Mesothelial cell of epicardium (in vitro differentiated cells): ENCODE data around the gene EMID1. TPM values are rescaled to one million over a fixed set of nuclear protein-coding genes. Genes with fewer than 3 reads are reported as not detected.
"Not testable (repeated sequence)": the region's sequence is repeated elsewhere in the genome, so short reads cannot be mapped to it uniquely, and the experiment has no call there.

Experiments used
- DNase-seq, 2 experiments: peaks; one replicate each; pipeline ENCODE4 v3.0.0; 2021; ENCODE audit warnings: low spot score in 2 of 2; ENCODE audit not compliant: unreplicated experiment in 2 of 2
- H3K27ac Mint-ChIP-seq: 2 replicates; pipeline ENCODE4 v1.8.0; 2021; ENCODE audit warnings: mixed read lengths
- H3K27me3 Mint-ChIP-seq: 2 replicates; pipeline ENCODE4 v1.8.0; 2021; ENCODE audit warnings: low read depth, mixed read lengths
- H3K36me3 Mint-ChIP-seq: 2 replicates; pipeline ENCODE4 v1.8.0; 2021; ENCODE audit warnings: mixed read lengths
- H3K4me1 Mint-ChIP-seq: 2 replicates; pipeline ENCODE4 v1.8.0; 2021; ENCODE audit warnings: mixed read lengths
- H3K4me3 Mint-ChIP-seq: 2 replicates; pipeline ENCODE4 v1.8.0; 2021; ENCODE audit warnings: mild to moderate bottlenecking, moderate library complexity, mixed read lengths
- H3K9me3 Mint-ChIP-seq: 2 replicates; pipeline ENCODE4 v1.8.0; 2021; ENCODE audit warnings: mixed read lengths
- total RNA-seq: library from RNA; stranded (reverse); gene quantifications from 3 replicates; pipeline ENCODE4 v1.2.1, GENCODE V29; 2021
- TF ChIP-seq, protein P1 (sequence below): fragments of 200-600 bp; sonication (generic); IDR thresholded peaks from one replicate; pipeline ENCODE4 v1.5.0; 2021; ENCODE audit warnings: antibody characterized with exemption; ENCODE audit not compliant: unreplicated experiment

Gene EMID1
- total RNA-seq, 1 donor from 2014 or later: 15.7 TPM

DNA sequence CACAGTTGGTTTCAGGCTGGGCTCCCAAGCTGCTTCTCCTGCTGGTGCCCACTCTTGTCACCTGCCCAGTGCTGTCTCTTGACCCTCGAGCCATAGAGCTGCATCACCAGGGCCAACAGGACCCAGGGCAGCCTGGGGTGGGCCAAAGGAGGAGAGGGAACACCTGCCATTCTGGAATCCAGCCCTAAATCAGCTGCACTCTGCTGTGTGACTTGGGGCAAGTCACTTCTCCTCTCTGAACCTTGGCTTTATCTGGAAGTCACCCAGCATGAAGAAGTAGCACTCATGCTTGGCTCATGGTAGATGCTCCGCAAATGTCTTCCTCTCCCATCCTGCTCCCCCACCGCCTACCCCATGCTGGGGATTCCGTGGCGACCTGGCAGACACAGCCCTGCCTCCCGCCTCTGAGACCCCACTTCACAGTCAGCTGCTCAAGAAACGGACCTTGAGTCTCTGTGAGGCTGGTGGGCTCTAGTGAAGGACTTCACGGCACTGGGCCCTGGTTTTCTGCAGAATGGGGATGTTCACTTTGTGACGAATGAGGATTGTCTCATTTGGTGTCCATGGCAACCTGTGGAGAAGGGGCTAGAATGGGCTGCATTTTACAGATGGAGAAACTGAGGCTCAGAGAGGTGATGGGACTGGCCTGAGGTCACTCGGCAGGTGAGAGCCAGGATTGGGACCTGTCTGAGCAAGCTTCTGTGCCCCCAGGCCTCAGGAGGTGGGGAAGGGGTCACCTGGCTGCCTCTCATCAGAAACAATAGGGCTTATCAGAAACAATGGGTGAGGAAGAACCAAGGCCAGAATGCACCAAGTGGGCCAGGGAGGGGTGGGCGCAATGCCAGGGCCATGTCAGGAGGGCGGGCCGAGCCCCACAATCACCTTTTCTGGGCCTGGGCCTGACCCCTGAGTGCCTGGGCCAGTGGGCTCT, 12.4 kb downstream of the EMID1 start:
- no peak for DNase-seq
- Mint-ChIP-seq H3K27me3 (no peaks in the 10 kb centered on the region), H3K4me3 (no peak overlapping the region), H3K4me1 (no peaks in the 10 kb centered on the region), H3K9me3 (no peaks in the 10 kb centered on the region), H3K36me3 (no peaks in the 10 kb centered on the region), H3K27ac (no peak overlapping the region)
- TF ChIP-seq, protein P1, sequence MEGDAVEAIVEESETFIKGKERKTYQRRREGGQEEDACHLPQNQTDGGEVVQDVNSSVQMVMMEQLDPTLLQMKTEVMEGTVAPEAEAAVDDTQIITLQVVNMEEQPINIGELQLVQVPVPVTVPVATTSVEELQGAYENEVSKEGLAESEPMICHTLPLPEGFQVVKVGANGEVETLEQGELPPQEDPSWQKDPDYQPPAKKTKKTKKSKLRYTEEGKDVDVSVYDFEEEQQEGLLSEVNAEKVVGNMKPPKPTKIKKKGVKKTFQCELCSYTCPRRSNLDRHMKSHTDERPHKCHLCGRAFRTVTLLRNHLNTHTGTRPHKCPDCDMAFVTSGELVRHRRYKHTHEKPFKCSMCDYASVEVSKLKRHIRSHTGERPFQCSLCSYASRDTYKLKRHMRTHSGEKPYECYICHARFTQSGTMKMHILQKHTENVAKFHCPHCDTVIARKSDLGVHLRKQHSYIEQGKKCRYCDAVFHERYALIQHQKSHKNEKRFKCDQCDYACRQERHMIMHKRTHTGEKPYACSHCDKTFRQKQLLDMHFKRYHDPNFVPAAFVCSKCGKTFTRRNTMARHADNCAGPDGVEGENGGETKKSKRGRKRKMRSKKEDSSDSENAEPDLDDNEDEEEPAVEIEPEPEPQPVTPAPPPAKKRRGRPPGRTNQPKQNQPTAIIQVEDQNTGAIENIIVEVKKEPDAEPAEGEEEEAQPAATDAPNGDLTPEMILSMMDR: no peak

DNA sequence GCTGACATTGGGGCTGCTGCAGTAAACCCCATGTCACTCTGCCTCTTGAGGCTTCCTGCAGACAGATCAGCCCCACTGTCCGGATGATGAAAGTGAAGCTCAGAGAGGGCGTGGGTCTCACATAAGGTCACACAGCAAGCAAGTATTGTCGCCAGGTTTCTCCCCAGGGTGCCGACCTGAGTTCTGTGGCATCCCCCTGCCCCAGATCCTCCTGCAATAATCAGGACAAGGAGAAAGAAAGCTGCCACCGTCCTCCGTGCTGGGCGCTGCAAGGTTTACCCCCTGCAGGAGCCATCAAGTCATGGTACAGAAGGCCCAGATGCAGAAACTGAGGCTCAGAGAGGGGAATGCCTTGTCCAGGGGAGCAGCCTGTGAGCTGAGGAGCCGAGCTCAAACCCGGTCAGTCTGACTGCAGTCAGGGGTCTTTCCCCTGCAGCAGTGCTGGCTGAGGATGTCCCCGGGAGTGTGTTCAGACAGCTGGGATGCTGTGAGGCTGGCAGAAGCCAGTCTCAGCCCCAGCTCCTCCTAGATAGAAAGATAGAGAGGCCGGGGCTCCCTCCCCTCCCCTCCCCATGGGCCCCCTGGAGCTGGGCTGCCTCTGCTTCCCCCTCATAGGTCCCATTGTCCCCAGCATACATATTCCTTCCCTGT, 13.2 kb downstream of the EMID1 start:
- Mint-ChIP-seq H3K4me3 (no peak overlapping the region), H3K27ac (no peak overlapping the region), H3K36me3 (no peaks in the 10 kb centered on the region), H3K27me3 (no peaks in the 10 kb centered on the region), H3K4me1 (no peaks in the 10 kb centered on the region), H3K9me3 (no peaks in the 10 kb centered on the region)
- TF ChIP-seq, protein P1: no peak
- no peak for DNase-seq

GRCh38 chr22:29219409-29219782, 13.7 kb downstream of the EMID1 start:
- H3K27ac Mint-ChIP-seq, H3K9me3 Mint-ChIP-seq, DNase-seq, H3K36me3 Mint-ChIP-seq, H3K27me3 Mint-ChIP-seq, H3K4me1 Mint-ChIP-seq, H3K4me3 Mint-ChIP-seq: not testable (repeated sequence)

DNA sequence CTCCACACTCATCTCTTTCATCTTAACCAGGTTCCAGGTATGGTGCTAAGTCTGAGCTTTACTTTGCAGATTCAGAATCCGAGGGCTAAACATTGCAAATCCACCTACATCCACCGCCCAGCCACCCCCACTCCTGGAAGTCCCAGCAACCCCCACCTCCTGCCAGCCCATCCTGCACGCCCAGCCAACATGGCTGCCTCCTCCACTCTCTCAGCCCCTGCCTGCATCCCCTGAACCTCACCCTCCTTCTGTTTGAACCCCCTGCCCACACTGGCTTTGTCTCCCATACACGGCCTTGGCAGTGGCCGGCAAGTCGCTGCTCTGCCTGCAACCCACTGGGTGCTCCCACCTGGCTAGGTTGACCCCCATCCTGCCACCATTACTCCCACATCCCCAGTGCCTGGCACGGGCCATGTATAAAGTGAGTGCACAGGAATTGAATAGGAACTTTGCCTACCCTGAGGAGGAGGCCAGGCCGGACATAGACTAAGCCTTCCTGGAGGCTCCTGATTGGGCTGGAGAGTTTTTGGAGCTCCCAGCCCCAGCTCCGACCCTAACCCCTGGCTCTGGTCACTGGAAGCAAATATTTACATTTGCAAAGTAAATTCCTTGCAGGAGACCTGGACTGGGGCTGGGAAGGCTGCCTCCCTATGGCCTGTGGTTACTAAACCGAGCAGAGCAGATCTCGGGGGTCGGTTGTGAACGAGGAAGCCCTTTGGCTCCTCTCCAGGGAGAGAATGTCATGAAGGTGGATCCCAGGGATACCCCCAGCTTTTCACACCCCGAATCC, 14.4 kb downstream of the EMID1 start:
- H3K4me1 Mint-ChIP-seq: no peaks in the 10 kb centered on the region
- H3K27ac Mint-ChIP-seq: no peak overlapping the region
- no peak for DNase-seq
- TF ChIP-seq, protein P1: no peak
- no peaks in the 10 kb centered on the region for H3K36me3 Mint-ChIP-seq
- H3K9me3 Mint-ChIP-seq: no peaks in the 10 kb centered on the region
- no peaks in the 10 kb centered on the region for H3K27me3 Mint-ChIP-seq
- no peak overlapping the region for H3K4me3 Mint-ChIP-seq

- H3K27me3 Mint-ChIP-seq: no peaks in the 10 kb centered on the region
- TF ChIP-seq, protein P1: no peak
- no peak for DNase-seq
- H3K27ac Mint-ChIP-seq: no peak overlapping the region
- no peaks in the 10 kb centered on the region for H3K9me3 Mint-ChIP-seq
- no peaks in the 10 kb centered on the region for H3K36me3 Mint-ChIP-seq
- no peak overlapping the region for H3K4me3 Mint-ChIP-seq
- H3K4me1 Mint-ChIP-seq: no peaks in the 10 kb centered on the region
These were observed 18.6 kb downstream of the EMID1 start for GRCh38 chr22:29224121-29224858.
